Brain pericyte (primary cell): Measurements from ENCODE around the gene OR7G1.

Experiments
- DNase-seq: peaks from one replicate; pipeline ENCODE4 v3.0.0-alpha.2; 2012; ENCODE audit warnings: low read depth, low spot score

OR7G1 gene

GRCh38 chr19:9115307-9115813 lies at the start of gene OR7G1:
TSS of gene OR7G1 (minus strand) at chr19:9115763. CDS start at chr19:9115763, 0 bp downstream.
- DNase-seq, result no peak

- no peak for DNase-seq
Measured at GRCh38 chr19:9165261-9165660, 49.7 kb upstream of the OR7G1 start.

DNA sequence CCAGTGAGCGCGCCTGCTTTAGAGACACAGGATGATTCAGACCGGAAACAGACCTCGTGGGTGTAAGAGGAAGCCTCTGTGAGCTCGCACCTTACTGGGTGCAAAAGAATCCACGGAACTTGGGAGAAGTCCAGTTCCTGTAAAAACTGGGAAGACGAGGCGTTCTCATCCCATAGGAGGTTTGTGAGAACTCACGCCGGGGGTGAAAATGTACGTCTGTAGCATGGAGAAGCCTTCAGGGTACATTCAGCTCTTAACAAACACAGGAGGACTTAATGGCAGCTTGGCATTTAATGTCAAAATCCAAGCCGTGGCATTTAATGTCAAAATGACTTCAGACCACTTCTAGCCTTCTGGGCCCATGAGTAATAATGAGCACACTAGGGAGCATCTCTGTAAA lies 45.9 kb upstream of the OR7G1 start:
- DNase-seq, result no peak

- no peak for DNase-seq
Measured at GRCh38 chr19:9159891-9160290, 44.3 kb upstream of the OR7G1 start.

- DNase-seq, result no peak
Measured at GRCh38 chr19:9156304-9156703, 40.7 kb upstream of the OR7G1 start.

GRCh38 chr19:9155591-9155990 lies 40.0 kb upstream of the OR7G1 start:
- DNase-seq, result no peak

DNA sequence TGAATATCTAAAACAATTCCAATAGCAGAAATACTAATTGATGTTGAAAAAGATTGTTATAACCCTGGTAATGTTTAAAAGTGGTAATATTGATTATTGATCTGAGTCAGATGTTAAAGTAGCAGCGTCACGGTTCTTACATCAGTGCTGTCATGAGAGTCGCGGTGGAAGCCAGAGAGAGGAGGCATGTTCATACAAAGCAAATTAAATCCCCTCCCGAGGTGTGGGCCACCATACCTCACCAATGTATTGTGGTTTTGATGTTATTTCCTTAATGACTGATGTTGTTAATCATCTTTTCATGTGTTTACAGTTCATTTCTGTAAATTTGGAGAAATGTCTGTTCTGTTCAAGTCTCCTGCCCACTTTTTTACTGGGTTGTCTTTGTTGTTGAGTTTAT lies 35.8 kb upstream of the OR7G1 start:
- no peak for DNase-seq

DNA sequence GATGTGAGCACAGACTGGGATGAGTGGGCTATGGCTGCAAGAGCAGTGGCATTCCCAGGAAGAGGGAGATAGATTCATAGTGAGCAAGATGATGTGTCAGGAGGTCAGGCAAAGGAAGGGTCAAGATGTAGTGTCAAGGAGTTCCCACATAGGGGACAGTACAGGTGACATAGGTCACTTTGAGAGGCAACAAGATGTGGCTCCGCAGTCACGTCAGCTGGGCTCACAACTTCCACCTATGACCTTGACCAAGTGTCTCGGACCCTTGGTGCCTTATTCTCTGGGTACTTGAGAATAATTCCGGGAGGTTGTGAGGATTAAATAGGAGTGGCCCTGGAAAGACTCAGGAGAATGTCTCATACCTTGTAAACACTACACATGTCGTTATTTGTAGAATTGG lies 35.1 kb upstream of the OR7G1 start:
- DNase-seq, result no peak

- no peak for DNase-seq
Measured at GRCh38 chr19:9149997-9150396, 34.4 kb upstream of the OR7G1 start.

DNA sequence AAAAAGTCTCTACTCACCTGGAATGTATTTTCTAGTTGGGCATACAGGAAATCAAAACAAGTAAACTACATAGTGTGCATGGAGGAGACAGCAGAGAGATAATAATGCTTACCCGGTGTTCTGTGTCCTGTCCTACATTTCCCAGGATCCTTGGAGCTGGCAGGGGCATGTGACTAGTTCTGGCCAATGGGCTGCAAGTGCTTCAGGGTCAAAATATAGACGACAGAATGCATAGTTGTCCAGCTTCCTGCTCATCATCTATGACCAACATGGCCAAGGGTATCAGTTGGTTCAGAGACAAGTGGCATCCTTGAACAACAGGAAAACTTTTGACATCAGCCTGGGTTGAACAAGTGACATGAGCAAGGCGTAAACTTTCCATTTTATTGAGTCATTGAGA lies 33.1 kb upstream of the OR7G1 start:
- no peak for DNase-seq

GRCh38 chr19:9146882-9147281 lies 31.3 kb upstream of the OR7G1 start:
- no peak for DNase-seq

GRCh38 chr19:9144920-9145319 lies 29.4 kb upstream of the OR7G1 start:
- DNase-seq, result no peak

DNA sequence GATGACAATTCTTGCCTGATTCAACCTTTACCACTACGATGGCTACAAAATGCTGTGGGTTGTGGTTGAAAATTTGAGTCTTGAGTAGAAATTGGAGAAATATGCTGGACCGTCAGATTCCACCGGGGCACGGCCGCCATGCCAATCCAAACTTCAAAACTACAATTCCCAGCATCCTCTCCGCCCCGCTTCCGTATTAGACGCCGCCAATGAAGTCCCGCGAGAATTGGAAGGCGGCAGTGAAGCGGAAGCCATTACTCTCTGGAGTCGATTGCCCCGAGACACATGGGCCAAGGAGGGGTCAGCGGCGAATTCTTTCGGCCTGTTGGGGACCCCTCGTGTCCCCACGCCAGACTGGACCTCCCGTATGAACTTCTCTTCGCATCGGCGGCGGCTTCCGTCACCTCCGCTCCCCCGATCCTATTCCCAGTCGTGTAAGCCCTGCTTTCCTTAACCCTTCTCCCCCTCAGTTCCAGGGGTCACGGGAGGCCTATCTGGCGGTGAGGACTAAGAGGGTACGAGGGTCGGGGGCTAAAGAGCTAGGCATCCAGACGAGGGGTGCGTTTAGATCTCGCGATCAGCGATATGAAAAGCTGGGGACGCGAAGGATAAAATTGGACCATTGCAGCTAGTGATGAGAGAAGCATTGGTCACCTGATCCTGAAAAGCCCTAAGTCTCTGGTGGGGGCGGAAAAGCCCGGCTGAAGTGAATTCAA lies 24.8 kb upstream of the OR7G1 start, which contains the start of gene ZNF317:
ZNF317 (plus strand) TSS at position 239 of the 716 bp plus-strand sequence. CDS start 15,620 bp downstream, outside the sequence.
- DNase-seq, result peak; percentile 55

DNA sequence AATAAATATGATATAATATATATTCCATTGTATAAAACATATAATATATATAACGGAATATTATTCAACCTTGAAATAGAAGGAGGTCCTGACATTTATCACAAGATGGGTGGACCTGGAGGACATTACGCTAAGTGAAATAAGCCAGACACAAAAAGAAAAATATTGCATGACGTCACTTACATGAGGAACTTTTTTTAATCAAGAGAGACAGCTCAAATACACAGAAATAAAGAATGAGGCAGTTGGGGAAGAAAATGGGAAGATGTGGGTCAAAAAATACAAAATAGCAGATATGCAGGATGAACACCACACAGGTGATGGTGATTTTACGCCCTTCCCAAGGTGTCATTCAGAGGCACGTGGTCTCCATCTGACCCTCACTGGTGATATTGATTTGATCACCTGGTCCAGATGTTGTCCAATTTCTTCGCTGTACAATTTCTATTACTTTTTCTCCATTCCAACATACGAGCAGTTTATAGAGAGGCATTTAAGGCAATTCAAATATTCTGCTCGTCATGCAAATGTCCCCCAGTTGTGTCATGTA lies 24.1 kb upstream of the OR7G1 start:
- no peak for DNase-seq

GRCh38 chr19:9132422-9132821 lies 16.9 kb upstream of the OR7G1 start:
- no peak for DNase-seq

- no peak for DNase-seq
Measured at GRCh38 chr19:9130965-9131364, 15.4 kb upstream of the OR7G1 start.

DNA sequence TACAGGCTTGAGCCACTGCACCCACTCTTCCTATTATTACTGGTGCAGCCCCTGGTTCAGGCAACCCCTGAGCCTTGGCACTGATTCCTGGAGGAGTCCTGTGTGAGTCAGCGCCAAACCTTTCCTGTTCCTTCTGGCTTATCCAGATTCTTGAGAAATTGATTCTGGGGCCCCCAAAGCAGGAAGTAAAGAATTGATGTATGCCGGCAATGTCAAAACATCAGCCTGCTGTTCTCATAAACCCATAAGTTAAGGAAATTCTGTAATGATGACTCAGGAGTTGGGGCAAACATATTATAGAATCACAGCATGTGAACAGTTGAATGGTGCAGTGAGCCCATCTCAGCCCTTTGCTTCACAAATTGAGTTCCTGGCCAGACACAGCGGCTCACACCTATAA lies 12.6 kb upstream of the OR7G1 start:
- DNase-seq, result no peak

GRCh38 chr19:9126900-9127405 lies 11.4 kb upstream of the OR7G1 start, which contains the start of gene OR7G3:
TSS of gene OR7G3 (minus strand) at chr19:9126950. CDS start at chr19:9126950, 0 bp downstream.
- no peak for DNase-seq

- no peak for DNase-seq
Measured at GRCh38 chr19:9116547-9116946, 984 bp upstream of the OR7G1 start.

- DNase-seq, result no peak
Measured at GRCh38 chr19:9109959-9110358, 5.6 kb downstream of the OR7G1 start.

GRCh38 chr19:9107375-9107774 lies 8.2 kb downstream of the OR7G1 start, which contains the start of gene OR7G2:
TSS of gene OR7G2 (minus strand) at chr19:9107475. CDS start at chr19:9103243, 4,232 bp downstream.
- no peak for DNase-seq

GRCh38 chr19:9086761-9087160 lies 28.8 kb downstream of the OR7G1 start, which contains the start of gene OR1M1:
TSS of gene OR1M1 (plus strand) at chr19:9087061. CDS start at chr19:9093245, 6,184 bp downstream.
- no peak for DNase-seq

GRCh38 chr19:9078651-9079050 lies 36.9 kb downstream of the OR7G1 start:
- DNase-seq, result no peak
